DMS114 treated with DMSO at 0.1 percent for 48 hours (cell line): ENCODE results near the gene PCDH1.
"Not testable (repeated sequence)": the region's sequence is repeated elsewhere in the genome, so short reads cannot be mapped to it uniquely, and the experiment has no call there.

ENCODE experiments used
- DNase-seq: peaks from one replicate; lab custom pipeline; 2025; ENCODE audit not compliant: unreplicated experiment; lab: John Stamatoyannopoulos, UW

PCDH1 gene

DNA sequence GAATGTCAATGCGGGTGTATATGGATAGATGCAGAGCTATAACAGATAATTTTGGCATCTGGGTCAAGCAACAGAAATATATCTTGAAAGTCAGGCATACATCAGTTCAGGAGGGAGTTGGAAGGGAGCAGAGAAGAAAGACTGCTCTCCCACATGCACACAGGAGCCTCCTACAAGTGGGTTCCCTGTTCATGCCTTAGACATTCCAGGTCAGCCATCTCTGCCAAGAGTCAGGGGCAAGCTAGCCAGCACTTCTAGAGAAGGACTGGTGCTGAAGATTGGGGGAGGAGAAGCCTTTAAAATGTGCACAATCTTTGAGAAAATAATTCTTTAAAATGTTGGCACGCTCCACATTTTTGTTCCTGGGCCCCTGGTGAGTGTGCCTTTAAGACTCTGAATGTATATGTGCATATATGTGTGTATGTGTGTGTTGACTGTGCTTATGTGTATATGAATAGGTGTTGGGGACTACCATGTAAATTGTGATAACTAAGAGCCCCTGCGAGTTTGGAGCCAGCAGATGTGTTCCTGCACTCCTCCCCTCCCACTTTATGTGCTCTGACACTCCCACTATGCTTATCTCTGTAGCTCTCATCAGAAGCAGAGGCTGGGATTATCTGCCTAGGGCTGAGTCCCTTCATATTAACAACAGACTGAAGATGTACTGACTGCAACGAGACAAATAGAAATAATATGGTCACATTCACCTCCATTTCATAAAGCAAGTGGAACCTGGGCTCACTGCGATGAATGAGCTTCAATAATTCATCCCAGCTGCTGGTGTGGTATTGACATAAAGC lies 24.0 kb upstream of the PCDH1 start:
- no peak for DNase-seq

DNA sequence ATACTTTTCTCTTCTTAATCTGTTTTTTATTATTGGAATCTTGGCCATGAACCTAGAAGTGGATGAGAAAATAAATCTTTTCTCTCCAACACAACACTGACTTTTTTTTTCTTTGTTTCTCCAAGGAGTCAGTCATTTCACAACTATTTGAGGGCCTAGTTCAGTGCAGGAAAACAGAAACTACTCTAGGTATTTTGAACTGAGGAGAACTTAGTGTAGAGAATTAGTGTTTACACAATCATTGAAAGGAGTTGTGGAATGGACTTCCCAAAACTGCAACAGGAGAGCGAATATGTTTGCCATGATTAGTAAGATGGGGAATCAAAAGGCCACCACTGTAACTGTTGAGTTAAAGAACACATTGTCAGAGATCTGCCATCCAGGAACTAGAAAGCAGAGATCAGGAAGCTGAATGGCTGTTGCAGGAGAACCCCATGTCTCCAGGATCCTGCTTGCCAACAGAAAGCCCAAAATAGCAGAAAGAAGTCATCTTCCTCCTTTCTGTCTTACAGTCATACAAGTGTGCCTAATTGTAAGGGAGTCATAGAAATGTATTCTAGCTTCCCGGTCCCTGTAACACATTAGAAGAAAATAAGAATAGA lies 20.3 kb upstream of the PCDH1 start:
- no peak for DNase-seq

GRCh38 chr5:141897425-141897824 lies 19.2 kb upstream of the PCDH1 start:
- DNase-seq = no peak

- DNase-seq = not testable (repeated sequence)
These were observed 12.2 kb upstream of the PCDH1 start for GRCh38 chr5:141890429-141890828.

DNA sequence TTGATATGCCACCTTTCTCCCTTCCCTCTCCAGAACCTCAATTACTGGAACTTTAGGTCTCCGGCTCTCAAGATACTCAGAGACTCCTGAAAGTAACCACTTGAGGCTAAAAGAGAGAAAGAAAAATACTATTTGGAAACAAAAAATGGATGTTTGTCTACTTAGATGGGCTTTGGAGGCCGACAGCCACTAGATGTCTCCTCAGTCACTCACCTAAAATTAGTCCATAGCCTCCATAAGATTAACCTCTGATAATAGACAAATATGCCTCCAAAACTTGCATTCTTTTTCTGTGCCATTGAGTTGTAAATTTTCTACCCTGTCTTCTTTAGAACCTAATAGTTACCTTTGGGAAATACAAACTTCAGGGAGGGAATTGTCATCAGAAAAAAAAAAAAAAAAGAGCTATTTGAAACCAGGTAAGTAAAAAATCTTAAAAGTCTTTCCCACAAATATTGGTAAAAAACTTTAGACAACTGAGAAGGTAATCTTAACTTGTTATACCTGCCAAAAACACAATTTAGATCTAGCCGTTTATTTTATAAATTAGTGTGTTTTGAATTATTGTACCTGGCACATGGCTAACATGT lies 11.2 kb upstream of the PCDH1 start:
- peak; percentile 44 for DNase-seq

- DNase-seq = no peak
These were observed 5.7 kb upstream of the PCDH1 start for GRCh38 chr5:141883892-141884318.

DNA sequence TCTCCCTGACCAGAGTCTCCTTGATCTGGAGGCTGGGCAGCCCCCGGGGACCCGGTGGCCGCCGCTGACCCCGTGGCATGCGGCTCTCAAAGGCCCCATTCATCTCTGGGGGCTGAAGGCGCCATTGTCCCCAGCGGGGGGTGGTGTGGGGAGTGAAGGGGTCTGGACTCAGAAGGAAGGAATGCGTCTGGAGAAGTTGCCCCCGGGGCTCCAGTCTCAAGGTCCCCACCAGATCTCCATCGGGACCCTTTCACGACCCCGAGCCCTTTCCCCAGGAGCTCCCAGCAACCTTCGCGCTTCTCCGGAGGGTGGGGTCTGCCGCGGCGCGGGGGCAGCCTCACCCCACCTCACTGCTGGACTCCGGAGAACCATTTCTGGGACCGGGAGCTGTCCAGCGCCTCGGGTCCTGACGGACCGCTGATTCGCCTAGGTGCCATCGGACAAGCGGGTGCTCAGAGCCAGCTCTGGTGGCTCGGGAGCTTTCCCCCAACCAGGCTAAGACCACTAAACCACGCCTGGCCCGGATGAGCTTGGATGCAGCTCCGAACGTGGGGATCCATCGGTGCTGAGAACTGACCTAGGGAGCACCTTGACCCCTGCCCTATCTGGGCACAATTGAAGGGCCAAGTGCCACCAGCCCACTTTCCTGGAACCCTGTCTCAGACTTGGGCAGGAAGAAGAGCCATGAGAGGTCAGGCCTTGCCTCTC lies 5.1 kb upstream of the PCDH1 start:
- DNase-seq = no peak

- no peak for DNase-seq
These were observed 4.5 kb upstream of the PCDH1 start for GRCh38 chr5:141882594-141883183.

- no peak for DNase-seq
These were observed 3.7 kb upstream of the PCDH1 start for GRCh38 chr5:141881886-141882285.

GRCh38 chr5:141880961-141881801 lies 3.0 kb upstream of the PCDH1 start:
- no peak for DNase-seq

- no peak for DNase-seq
These were observed 1.9 kb upstream of the PCDH1 start for GRCh38 chr5:141879941-141880738.

- DNase-seq = no peak
These were observed 1.2 kb upstream of the PCDH1 start for GRCh38 chr5:141879426-141879759.

DNA sequence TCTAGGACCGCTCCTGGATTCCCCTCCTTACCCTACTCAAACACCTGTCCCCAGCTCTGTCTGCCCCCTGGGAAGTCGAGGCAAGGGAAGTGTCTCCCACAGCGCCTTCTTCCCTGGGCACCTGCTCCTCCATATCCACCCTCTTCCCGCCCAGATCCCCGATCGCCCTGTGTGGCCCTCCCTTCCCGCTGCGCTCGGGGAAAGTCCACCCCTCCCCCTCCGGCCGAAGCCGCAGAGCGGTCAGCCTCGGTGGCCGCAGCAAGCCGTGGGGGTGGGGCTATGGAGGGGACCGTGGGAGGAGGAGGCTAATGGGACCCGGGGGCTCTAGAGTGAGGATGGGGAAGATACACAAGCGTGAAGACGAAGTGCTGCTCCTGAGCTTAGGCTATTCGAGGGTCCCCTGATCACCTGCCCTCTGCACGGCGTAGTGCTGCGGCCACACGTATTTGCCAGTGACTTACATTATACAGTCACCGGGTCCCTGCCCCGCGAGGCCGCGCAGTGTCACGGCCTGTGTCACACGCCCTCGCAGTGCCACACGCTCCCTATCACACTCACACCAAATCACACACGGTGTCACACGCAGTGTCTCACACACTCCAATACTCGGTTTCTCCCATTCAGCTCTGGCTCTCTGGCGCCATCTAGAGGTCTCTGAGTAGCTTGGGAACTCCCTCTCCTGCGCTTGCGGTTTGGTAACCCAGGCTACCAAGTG lies 658 bp upstream of the PCDH1 start:
- peak; percentile 85 for DNase-seq

DNA sequence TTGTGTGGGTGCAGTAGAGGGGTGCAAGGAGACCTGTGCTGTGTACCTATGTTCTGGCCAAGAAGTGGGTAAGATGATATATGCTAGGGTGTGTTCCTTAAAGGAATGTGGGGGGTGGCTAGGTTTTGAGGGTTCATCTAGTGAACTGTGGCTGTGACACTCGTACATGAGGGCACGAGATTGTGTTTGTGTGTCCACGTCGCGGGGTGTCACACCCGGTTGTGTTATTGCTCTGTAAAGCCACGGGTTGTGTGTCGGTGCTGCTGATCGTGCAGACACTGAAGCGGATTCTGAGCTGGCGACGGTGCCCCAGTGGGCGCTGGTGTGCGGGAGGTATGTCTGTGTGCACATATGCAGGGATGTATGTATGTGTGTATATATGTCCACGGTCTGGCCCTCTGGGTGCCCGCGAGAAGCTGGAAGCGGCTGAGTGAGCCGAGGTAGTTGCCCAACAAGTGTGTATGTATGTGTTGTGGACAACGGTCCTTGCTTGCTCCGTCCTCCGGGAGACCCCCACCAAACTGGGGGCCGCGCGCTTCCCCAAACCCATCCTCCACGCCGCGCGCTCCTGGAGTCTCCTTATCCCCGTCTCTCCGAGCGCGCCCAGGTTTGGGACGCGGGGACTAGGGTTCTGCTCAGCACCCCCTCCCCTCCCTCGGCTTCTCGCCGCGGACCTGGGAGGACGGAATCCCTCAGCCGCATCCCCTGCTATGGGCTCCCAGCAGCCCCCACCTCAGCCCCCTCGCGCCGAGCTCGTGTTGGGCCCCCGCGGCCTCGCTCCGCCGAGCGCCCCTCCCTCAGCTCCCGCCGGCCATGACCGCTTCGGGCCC lies 639 bp downstream of the PCDH1 start:
- no peak for DNase-seq

DNA sequence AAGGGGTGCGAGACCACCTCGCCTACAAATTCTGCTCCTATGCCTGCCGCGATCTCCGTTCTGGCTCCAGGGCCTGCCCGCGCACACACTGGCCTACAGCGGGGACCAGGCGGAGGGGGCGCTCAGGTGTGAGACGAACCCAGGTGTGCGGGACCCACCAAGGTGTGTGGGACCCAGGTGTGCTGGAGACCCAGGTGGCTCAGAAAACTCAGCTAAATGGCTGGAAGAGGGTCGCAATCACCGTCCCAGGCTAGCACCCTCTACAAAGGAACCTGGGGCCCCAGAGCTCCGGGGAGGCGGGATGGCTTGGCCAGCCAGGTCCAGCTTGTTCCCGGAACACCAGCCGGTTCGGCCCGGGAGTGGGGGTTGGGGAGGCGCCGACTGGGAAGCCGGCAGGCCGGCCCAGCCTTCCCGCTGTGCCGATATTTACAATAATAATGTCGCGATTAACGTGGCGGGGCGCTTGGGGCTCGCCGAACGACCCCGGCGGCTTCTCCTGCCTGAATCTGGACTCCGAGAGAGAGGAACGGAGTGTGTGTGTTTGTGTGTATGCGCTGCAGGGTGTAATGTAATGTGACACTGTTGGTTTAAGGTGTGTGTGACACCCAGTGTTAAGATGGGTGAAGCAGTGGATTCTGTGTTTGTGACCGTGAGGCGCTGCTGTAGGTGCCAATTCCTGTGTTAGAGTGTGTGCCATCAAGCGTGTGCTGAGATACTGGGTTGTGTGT lies 1.4 kb downstream of the PCDH1 start:
- DNase-seq = no peak

DNA sequence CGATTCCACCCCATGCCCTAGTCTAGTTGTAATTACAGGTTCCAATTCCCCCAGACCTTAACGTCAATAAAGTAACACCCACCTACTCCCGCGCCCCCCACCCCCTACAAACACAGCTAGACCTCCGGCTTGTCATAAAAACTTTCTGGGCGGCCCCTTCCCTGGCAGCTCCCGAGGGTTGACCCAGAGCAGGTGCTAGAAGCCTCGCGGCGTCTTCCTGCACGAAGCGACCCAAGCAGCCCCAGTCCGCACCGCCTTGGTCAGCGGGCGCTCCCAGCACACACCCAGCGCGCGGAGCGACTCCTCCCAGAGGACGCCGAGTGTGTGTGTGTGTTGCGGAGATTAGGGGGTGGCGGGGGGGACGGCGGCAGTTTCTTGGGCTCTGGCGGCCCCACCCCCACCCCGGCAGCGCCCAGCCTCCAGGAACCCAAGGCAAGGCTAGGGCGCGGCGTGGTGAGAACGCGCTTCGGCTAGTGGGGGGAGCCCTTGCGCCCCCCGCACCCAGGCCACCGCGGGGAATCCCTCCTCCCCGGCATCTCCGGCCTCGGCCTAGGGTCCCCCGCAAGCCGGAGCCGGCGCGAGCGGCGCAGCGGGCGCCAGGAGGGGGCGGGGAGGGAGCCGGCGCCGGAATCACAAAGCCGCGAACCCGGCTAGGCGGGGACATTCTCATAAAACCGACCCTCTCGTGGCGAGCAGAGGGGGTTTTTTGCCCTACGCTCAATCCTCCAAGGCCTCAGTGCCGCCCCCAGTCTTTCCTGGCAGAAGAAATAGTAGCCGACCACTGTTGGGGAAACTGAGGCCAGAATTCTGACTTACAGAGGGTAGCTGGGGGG lies 2.2 kb downstream of the PCDH1 start:
- DNase-seq = no peak
